ENCODE results near the gene TRIM40.

Gene TRIM40

GRCh38 chr6:30194797-30195690 is 59.1 kb downstream of the TRIM40 start:
- H3K27ac ChIP-seq: no peak overlapping the region
- DNase-seq (ENCODE audit: low read depth, low spot score): no peak

GRCh38 chr6:30195951-30196350 is 60.0 kb downstream of the TRIM40 start:
- DNase-seq (ENCODE audit: low read depth, low spot score): no peak

GRCh38 chr6:30196376-30196775 is 60.4 kb downstream of the TRIM40 start:
- H3K27ac ChIP-seq: no peak overlapping the region
- DNase-seq (ENCODE audit: low read depth, low spot score): no peak

More at GRCh38 chr6:30195951-30196350, 60.0 kb downstream of the TRIM40 start:
- no peak overlapping the region for H3K27ac ChIP-seq

Measured in epithelial cell of prostate (primary cell).